ENCODE data around the gene LZTR1. TPM values are rescaled to one million over a fixed set of nuclear protein-coding genes. Genes with fewer than 3 reads are reported as not detected.

LZTR1 gene
- total and polyA plus RNA-seq, 4 donors = 7.9 to 32.5 (median 13.2) TPM

DNA sequence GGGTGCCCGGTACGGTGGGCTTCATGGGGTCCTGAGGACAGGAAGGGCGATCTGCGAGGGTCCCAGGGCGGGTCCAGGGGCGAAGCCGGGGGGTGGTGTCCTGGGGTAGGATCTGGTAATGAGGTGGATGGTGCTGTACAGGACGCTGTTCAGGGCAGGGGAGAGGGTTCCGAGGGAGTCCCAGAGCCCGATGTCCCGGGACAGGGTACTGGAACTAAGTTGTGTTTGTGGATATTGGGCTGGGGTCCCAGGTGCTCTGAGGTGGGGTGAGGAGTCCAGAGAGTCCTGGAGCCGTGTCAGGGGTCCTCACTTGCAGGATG, 426 bp downstream of the LZTR1 start:
- H3K4me1 ChIP-seq (ENCODE audit: control insufficient read depth in 4 of 4, insufficient read depth in 4 of 4, low read length in 3 of 4) = peaks cover 7 to 36% (median 27%) of the 10 kb centered on the region in 4 donors
- WGBS = 3% methylated on average over 12 of the region's 12 CpGs
- H3K27ac ChIP-seq (ENCODE audit: low read depth in 1 of 2, low read length in 2 of 2) = peak overlapping the region; percentile 86 to 88
- TF ChIP-seq, protein P1, sequence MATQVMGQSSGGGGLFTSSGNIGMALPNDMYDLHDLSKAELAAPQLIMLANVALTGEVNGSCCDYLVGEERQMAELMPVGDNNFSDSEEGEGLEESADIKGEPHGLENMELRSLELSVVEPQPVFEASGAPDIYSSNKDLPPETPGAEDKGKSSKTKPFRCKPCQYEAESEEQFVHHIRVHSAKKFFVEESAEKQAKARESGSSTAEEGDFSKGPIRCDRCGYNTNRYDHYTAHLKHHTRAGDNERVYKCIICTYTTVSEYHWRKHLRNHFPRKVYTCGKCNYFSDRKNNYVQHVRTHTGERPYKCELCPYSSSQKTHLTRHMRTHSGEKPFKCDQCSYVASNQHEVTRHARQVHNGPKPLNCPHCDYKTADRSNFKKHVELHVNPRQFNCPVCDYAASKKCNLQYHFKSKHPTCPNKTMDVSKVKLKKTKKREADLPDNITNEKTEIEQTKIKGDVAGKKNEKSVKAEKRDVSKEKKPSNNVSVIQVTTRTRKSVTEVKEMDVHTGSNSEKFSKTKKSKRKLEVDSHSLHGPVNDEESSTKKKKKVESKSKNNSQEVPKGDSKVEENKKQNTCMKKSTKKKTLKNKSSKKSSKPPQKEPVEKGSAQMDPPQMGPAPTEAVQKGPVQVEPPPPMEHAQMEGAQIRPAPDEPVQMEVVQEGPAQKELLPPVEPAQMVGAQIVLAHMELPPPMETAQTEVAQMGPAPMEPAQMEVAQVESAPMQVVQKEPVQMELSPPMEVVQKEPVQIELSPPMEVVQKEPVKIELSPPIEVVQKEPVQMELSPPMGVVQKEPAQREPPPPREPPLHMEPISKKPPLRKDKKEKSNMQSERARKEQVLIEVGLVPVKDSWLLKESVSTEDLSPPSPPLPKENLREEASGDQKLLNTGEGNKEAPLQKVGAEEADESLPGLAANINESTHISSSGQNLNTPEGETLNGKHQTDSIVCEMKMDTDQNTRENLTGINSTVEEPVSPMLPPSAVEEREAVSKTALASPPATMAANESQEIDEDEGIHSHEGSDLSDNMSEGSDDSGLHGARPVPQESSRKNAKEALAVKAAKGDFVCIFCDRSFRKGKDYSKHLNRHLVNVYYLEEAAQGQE (IDR thresholded peaks at IDR 0.05) = no peak
- no peak for TF ChIP-seq HNF4A (conservative IDR thresholded peaks at IDR 0.05)
- no peak for TF ChIP-seq GABPA (IDR thresholded peaks at IDR 0.05 in 1 of 2, conservative IDR thresholded peaks at IDR 0.05 in 1 of 2)
- TF ChIP-seq NR2F2 (IDR thresholded peaks at IDR 0.05) = no peak
- TF ChIP-seq EGR1 (IDR thresholded peaks at IDR 0.05; ENCODE audit: low read depth in 2 of 2) = no peak
- no peak for TF ChIP-seq RXRA (IDR thresholded peaks at IDR 0.05)
- TF ChIP-seq, protein P2, sequence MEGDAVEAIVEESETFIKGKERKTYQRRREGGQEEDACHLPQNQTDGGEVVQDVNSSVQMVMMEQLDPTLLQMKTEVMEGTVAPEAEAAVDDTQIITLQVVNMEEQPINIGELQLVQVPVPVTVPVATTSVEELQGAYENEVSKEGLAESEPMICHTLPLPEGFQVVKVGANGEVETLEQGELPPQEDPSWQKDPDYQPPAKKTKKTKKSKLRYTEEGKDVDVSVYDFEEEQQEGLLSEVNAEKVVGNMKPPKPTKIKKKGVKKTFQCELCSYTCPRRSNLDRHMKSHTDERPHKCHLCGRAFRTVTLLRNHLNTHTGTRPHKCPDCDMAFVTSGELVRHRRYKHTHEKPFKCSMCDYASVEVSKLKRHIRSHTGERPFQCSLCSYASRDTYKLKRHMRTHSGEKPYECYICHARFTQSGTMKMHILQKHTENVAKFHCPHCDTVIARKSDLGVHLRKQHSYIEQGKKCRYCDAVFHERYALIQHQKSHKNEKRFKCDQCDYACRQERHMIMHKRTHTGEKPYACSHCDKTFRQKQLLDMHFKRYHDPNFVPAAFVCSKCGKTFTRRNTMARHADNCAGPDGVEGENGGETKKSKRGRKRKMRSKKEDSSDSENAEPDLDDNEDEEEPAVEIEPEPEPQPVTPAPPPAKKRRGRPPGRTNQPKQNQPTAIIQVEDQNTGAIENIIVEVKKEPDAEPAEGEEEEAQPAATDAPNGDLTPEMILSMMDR (IDR thresholded peaks at IDR 0.05; ENCODE audit: low read depth, low read length, missing input control) = no peak
- TF ChIP-seq JUND (IDR thresholded peaks at IDR 0.05) = no peak
- TF ChIP-seq, protein P3, sequence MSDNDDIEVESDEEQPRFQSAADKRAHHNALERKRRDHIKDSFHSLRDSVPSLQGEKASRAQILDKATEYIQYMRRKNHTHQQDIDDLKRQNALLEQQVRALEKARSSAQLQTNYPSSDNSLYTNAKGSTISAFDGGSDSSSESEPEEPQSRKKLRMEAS (IDR thresholded peaks at IDR 0.05) = no peak
- TF ChIP-seq RAD21 (IDR thresholded peaks at IDR 0.05) = no peak
- no peak for TF ChIP-seq TAF1 (conservative IDR thresholded peaks at IDR 0.05)
- TF ChIP-seq, protein P4, sequence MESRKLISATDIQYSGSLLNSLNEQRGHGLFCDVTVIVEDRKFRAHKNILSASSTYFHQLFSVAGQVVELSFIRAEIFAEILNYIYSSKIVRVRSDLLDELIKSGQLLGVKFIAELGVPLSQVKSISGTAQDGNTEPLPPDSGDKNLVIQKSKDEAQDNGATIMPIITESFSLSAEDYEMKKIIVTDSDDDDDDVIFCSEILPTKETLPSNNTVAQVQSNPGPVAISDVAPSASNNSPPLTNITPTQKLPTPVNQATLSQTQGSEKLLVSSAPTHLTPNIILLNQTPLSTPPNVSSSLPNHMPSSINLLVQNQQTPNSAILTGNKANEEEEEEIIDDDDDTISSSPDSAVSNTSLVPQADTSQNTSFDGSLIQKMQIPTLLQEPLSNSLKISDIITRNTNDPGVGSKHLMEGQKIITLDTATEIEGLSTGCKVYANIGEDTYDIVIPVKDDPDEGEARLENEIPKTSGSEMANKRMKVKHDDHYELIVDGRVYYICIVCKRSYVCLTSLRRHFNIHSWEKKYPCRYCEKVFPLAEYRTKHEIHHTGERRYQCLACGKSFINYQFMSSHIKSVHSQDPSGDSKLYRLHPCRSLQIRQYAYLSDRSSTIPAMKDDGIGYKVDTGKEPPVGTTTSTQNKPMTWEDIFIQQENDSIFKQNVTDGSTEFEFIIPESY (IDR thresholded peaks at IDR 0.05) = no peak
- no peak for TF ChIP-seq FOXA1 (IDR thresholded peaks at IDR 0.05)
- TF ChIP-seq, protein P5, sequence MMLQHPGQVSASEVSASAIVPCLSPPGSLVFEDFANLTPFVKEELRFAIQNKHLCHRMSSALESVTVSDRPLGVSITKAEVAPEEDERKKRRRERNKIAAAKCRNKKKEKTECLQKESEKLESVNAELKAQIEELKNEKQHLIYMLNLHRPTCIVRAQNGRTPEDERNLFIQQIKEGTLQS (IDR thresholded peaks at IDR 0.05) = no peak
- peaks cover 0 to 8% (median 3%) of the 10 kb centered on the region in 4 donors for H3K36me3 ChIP-seq (ENCODE audit: control insufficient read depth in 4 of 4, insufficient read depth in 3 of 4, low read depth in 1 of 4, low read length in 3 of 4)
- no peaks in the 10 kb centered on the region for H3K9me3 ChIP-seq (ENCODE audit: control insufficient read depth in 4 of 4, low read length in 3 of 4)
- DNase-seq (ENCODE audit: low spot score) = peak; percentile 43
- H3K27me3 ChIP-seq (ENCODE audit: control insufficient read depth in 4 of 4, insufficient read depth in 4 of 4, low read length in 3 of 4) = no peaks in the 10 kb centered on the region
- peak overlapping the region; percentile 55 to 91 (median 71) for H3K4me3 ChIP-seq (ENCODE audit: low read depth in 1 of 3, low read length in 3 of 3)
- peak overlapping the region; percentile 70 to 94 for H3K9ac ChIP-seq (ENCODE audit: low read depth in 1 of 2, low read length in 2 of 2)

DNA sequence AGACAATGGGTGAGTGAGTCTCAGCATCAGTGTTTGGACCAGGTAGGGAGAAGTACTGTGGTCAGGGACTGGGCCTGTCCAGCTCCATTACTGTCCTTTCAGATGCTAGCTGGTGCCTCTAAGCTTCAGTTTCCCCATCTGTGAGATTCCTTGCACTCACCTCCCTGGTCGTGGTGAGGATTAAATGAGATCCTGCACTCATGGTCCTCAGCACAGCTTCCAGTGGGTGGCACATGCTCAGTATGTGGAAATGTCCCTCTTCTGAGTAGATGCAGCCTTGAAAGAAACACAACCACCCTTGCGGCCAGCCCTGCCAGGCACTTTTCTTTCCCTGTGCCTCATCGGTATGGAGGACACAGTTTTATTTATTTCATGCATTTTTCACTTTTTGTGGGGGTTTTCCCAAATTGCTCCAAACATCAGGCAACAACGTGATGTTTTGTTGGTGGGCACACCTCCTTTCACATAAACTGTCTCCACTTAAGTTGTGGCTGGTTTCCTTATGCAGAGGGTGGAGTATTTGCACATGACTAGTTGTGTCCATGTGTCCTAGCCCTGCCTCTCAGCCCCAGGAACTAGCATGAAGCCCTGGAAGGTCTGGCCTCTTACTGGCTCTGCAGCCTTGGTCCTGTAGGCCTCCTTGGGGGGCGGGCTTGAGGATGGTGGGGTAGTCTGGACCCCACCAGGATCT, 1.1 kb downstream of the LZTR1 start:
- H3K27ac ChIP-seq (ENCODE audit: low read depth in 1 of 2, low read length in 2 of 2) = no peak overlapping the region
- WGBS = 84% methylated on average over 5 of the region's 5 CpGs
- peaks cover 7 to 36% (median 27%) of the 10 kb centered on the region in 4 donors for H3K4me1 ChIP-seq (ENCODE audit: control insufficient read depth in 4 of 4, insufficient read depth in 4 of 4, low read length in 3 of 4)
- no peaks in the 10 kb centered on the region for H3K9me3 ChIP-seq (ENCODE audit: control insufficient read depth in 4 of 4, low read length in 3 of 4)
- TF ChIP-seq HNF4A (conservative IDR thresholded peaks at IDR 0.05) (no peak), FOXA2 (IDR thresholded peaks at IDR 0.05) (no peak), GABPA (IDR thresholded peaks at IDR 0.05 in 1 of 2, conservative IDR thresholded peaks at IDR 0.05 in 1 of 2) (no peak)
- TF ChIP-seq, protein P1 (IDR thresholded peaks at IDR 0.05) = no peak
- DNase-seq (ENCODE audit: low spot score) = no peak
- H3K4me3 ChIP-seq (ENCODE audit: low read depth in 1 of 3, low read length in 3 of 3) = peak overlapping the region; percentile 55 to 91 (median 71)
- peak overlapping the region; percentile 70 to 94 for H3K9ac ChIP-seq (ENCODE audit: low read depth in 1 of 2, low read length in 2 of 2)
- no peaks in the 10 kb centered on the region for H3K27me3 ChIP-seq (ENCODE audit: control insufficient read depth in 4 of 4, insufficient read depth in 4 of 4, low read length in 3 of 4)
- peaks cover 3 to 15% (median 4%) of the 10 kb centered on the region in 4 donors for H3K36me3 ChIP-seq (ENCODE audit: control insufficient read depth in 4 of 4, insufficient read depth in 3 of 4, low read depth in 1 of 4, low read length in 3 of 4)

All from liver (tissue), 9 donors.